LNCAP (cell line): ENCODE data around the gene PYGB.

ENCODE experiments used
- TF ChIP-seq, protein P1 (sequence below): fragments of 450-650 bp; IDR thresholded peaks from 2 replicates; pipeline ENCODE4 v1.5.1; 2017; ENCODE audit warnings: mild to moderate bottlenecking

The PYGB gene

DNA sequence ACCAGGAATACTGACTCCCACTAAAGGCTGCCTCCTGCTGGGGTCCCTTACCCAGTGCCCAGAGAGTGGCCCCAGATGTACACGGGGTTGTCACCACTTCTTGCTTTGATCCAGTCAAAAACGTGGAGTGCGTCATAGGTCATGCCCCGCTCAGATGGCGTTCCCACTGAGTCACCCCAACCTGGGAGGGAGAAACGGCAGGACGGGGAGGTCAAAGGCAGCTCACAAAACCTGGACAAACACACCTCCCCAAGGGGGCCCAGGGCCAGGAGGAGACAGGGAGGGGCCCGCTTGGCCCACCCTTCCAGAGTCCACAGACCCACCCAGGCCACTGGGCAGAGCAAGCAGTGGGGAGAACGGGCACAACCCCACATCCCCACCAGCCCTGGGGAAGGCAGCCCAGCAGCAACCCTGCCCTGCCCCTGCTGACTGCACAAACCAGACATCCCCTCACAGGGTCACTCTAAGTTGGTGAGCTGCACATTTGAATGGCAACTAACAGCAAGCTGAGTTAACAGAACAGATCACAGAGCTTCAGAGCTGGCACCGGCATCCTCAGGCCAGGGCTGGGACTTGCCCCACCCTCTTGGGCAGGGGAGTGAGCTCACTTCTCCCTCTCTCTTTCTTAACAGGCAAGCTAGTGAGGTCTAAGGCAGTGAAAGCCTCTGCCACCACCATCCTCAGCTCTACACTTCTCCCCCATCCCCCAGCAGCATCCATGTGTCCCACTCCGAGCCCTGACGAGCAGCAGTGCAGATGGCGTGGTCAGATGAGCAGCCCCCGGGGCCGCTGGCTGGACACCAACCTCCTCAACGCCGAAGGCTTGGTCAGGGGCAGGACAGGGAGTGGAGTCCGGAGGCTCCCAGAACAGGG, 61.7 kb downstream of the PYGB start:
- TF ChIP-seq, protein P1, sequence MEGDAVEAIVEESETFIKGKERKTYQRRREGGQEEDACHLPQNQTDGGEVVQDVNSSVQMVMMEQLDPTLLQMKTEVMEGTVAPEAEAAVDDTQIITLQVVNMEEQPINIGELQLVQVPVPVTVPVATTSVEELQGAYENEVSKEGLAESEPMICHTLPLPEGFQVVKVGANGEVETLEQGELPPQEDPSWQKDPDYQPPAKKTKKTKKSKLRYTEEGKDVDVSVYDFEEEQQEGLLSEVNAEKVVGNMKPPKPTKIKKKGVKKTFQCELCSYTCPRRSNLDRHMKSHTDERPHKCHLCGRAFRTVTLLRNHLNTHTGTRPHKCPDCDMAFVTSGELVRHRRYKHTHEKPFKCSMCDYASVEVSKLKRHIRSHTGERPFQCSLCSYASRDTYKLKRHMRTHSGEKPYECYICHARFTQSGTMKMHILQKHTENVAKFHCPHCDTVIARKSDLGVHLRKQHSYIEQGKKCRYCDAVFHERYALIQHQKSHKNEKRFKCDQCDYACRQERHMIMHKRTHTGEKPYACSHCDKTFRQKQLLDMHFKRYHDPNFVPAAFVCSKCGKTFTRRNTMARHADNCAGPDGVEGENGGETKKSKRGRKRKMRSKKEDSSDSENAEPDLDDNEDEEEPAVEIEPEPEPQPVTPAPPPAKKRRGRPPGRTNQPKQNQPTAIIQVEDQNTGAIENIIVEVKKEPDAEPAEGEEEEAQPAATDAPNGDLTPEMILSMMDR, result no peak

DNA sequence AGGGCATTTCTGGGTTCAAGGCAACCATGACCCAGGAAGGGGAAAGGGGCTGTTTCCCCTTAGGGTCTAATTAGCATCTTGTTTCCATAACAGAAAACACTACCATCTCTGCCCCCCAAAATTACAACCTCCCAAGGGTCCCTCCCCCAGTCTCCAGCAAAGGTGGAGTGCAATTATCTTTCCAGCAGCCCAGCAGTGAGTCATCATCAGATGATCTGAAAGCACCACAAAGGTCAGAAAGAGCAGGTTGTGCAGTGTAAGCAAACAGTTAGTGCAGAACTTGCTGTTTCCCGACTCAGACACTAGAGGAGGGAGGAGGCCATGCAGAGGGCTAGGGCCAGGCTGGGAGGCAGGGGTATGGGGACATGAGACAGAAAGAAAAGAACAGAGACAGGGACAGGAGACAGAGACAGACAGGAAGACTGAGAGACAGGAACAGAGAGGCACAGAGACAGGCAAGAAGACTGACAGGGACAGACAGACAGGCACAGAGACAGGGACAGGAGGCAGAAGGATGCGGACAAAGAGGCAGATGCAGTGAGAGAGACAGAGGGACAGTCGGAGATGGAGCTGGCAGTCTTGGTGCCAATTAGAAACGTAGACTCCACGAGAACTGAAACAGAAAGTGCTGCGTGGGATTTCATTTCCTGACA, 62.5 kb downstream of the PYGB start:
- TF ChIP-seq, protein P1, result peak; percentile 69

DNA sequence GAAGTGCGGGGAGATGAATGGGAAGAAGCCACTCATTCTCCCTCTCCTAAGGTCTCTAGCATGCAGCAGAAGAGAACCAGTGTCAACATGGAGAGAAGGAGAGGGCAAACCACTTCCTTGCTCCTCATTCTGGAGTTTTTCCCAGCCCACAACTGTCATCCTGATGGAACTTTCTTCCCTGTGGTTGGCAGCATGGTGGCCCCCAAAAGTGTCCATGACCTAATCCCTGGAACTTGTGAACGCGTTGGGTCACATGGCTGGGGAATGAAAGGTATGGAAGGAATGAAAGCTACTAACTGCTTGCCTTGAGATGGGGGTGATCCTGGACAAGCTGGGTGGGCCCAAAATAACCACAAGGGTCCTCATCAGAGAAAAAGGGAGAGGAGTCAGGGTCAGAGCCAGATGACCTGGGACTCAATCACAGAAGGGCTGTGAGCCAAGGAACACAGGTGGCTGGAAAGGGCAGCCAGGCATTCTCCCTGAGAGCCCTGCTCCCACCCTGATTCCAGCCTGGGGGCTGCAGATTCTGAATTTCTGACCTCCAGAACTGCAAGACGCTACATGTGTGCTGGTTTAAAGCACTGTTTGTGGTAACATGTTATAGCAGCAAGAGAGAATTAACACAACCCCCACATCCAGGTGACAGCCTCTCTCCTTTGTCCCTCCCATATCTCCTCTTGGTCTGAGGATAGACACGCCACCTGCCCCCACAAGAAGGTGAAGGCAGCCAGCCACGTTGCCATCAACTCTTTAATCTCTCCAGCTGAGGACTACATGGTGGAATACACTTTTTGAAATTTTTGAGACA, 63.2 kb downstream of the PYGB start:
- TF ChIP-seq, protein P1, result no peak

DNA sequence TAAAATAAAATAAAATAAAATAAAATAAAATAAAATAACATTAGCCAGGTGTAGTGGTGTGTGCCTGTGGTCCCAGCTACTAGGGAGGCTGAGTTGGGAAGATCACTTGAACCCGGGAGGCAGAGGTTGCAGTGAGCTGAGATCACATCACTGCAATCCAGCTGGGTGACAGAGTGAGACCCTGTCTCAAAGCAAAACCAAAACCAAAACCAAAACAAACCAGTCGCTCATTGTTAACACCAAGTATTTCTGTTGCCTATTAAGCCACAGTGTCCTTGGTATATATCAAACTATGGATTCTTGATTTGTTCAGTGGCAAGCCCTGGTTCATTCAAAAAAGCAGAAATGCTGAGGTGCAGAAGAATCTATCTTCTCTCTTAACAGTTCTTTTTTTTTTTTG, 65.7 kb downstream of the PYGB start:
- TF ChIP-seq, protein P1, result no peak

DNA sequence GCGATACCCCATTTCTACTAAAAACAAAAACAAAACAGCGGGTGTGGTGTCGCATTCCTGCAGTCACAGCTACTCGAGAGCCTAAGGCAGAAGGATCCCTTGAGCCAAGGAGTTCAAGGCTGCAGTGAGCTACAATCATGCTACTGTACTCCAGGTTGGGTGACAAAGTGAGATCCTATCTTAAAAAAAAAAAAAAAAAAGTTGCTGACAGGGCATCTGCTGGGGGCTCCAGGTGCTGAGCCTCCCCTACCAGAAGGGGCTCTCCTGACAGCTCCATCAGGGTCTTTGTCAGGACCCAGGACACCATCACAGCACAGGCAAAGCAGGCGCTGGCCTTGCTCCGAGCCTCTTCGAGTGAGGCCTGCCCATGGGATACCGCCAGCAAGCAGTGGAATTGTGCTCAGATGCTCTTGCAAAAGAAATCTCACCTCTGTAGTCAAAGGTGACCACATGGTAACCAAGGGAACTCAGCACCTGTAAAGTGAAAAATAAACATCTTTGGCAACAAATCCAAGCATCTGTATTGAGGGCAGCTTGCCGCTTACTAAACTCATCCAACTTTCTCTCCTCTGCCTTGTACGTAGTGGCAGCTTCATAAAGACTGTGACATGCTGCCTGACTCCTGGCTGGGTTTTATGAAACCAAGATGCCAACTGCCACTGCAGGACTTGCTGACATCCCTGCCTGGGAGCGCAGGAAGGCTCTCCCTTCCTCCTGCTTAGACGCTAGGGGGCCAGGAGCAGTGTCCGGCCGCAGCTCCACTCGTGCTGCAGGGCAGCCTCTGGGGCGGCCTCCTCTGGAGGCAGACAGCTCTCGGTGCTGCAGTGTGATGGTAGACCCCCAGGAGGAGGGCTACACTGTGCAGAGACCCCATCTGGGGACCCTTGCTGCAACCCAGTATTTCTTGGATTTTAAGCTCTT, 66.9 kb downstream of the PYGB start:
- TF ChIP-seq, protein P1, result no peak

DNA sequence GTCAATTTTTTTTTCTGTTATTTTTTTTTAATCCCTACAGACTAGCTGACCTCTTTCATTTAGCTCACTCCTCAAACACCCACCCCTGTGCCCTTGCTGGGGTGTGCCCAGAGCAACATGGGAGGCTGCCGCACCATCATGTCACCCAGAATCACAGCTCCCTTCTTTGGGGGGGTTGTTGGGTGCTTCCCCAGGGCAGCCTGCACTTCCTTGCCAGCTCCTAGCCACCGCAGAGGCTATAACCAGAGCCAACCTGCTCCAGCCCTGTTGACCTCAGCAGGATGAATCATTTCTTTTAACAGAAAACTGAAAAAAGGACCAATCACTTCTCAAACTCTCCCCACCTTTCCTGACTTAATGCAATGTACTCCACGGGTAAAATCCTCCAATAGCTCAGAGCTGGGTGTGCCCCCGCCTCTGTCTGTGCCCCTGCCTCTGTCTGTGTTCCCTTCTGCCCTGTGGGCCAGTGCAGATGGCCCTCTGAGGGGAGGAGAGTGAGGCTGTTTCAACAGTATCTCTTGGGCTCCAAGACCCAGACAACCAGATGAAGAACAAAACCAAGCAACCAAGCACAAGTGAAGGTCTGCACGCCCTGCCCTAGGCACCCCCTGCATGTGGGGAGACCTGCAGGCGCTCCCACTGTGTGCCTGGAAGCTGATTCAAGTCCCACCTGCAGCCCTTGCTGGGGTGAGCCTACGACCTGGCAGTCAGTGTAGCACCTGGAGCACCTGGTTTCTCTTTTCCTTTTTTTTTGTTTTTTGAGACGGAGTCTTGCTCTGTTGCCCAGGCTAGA, 67.7 kb downstream of the PYGB start:
- TF ChIP-seq, protein P1, result no peak
